ENCODE data around the gene TMEM126A.

- no peak for TF ChIP-seq CTCF (IDR thresholded peaks at IDR 0.05; ENCODE audit: low read depth, low read length)
- no peak for TF ChIP-seq EZH2phosphoT487 (IDR thresholded peaks at IDR 0.05; ENCODE audit: low read depth)
These were observed 19.6 kb upstream of the TMEM126A start, which contains the start of gene TMEM126B for GRCh38 chr11:85627998-85628770.

Data from OCI-LY3 (cell line).